ENCODE measurements around the gene PNPLA1. TPM values are rescaled to one million over a fixed set of nuclear protein-coding genes. Genes with fewer than 3 reads are reported as not detected.
A peak's percentile ranks its signal among the peaks of the same experiment; 100 is the strongest.

The PNPLA1 gene
- total RNA-seq, result under 1 TPM; 0.43 to 0.53 TPM
- long read RNA-seq, partial matches to known transcripts, result 0 of 1 reads
- long read RNA-seq, other reads (novel, unspliced or antisense), result 1 of 1 reads

DNA sequence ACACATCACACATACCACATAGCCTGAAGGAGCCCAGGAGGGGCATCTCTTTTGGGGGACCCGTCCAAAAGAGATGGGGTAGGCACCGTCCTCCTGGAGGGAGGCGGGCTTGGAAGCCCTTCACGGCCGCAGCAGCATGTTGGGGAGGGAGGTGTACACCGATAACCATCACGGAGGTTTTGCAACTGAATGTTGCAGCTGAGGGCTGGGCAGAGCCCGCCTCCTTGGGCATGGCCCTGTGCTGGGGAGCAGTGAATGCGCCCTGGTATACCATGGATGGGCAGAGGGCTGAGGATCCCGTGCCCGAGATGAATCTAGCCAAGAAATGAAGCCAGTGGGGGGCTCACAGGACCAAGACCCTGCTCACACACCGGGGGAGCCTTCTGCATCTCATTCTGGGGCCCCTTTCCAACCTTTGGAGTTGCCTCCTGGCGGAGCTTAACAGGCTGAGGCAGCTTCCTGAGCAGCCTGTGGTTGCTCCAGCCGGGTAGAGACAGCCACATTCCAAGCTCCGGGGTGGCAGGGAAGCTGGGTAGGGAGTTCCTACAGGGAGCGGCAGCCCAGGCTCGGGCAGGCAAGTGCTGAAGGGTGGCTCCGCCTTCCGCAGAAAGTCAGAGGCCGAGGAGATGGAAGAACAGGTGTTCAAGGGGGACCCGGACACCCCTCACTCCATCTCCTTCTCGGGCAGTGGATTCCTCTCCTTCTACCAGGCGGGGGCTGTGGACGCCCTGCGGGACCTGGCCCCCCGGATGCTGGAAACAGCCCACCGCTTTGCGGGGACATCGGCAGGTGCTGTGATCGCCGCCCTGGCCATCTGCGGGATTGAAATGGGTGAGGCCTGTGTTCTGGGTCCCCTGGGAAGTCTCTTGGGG lies at the start of gene PNPLA1:
PNPLA1 (plus strand) TSS at position 227 of the 872 bp plus-strand sequence; CDS start at position 627, 400 bp downstream.
- intact Hi-C loops (cut with DNase I, micrococcal nuclease), result no loop called here
- ATAC-seq (no peak), DNase-seq (no peak)

DNA sequence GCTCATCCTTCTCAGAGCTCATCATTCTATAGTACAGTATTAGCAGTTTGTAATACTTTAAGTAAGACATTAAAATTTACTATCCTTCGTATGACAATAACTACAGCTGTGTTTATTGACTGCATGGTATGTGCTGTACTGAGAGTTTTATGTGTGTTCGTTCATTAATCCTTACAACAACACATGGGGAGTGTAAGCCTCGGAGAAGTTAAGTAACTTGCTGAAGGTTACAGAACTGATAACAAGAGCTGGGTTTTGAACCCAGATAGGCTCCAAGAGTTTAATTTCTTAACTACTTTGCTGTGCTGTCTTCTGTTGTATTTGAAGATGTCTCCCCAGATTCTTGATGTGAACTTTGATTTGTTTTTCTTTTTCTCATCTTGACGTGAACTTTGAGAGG lies 49.6 kb upstream of the PNPLA1 start:
- no peak for ATAC-seq
- intact Hi-C loops (cut with DNase I, micrococcal nuclease), result no loop called here
- DNase-seq, result no peak

- ATAC-seq, result no peak
- no peak for DNase-seq
- intact Hi-C loops (cut with DNase I, micrococcal nuclease), result no loop called here
Observed at GRCh38 chr6:36221674-36222073, 48.2 kb upstream of the PNPLA1 start.

DNA sequence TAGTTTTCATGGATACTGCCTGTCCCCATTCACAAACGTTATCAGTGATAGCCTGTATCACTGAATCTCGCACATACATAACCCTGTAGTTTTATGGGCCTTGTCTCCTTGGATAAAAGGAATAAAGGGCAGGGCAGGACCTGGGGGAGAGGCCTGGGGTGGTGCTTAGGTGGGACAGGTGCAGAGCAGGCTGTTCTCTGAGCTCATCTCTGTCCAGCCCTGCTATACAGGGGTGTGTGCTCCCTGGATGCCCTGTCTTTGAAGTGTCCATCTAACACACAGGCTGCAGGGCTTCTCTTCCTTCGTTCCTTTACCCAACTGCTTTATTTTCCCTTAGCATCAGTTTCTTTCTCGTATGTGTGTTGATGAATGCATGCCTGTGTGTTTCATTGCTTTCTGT lies 46.9 kb upstream of the PNPLA1 start:
- intact Hi-C loops (cut with DNase I, micrococcal nuclease), result no loop called here
- peak; percentile 82 for ATAC-seq
- peak; percentile 54 to 81 for DNase-seq

- ATAC-seq (no peak), DNase-seq (no peak)
- intact Hi-C loops (cut with DNase I, micrococcal nuclease), result no loop called here
Observed at GRCh38 chr6:36223706-36224105, 46.2 kb upstream of the PNPLA1 start.

- DNase-seq (no peak), ATAC-seq (no peak)
- intact Hi-C loops (cut with DNase I, micrococcal nuclease), result no loop called here
Observed at GRCh38 chr6:36224918-36225461, 44.9 kb upstream of the PNPLA1 start.

GRCh38 chr6:36226438-36227047 lies 43.3 kb upstream of the PNPLA1 start:
- DNase-seq (no peak), ATAC-seq (no peak)
- intact Hi-C loops (cut with DNase I, micrococcal nuclease), result no loop called here

DNA sequence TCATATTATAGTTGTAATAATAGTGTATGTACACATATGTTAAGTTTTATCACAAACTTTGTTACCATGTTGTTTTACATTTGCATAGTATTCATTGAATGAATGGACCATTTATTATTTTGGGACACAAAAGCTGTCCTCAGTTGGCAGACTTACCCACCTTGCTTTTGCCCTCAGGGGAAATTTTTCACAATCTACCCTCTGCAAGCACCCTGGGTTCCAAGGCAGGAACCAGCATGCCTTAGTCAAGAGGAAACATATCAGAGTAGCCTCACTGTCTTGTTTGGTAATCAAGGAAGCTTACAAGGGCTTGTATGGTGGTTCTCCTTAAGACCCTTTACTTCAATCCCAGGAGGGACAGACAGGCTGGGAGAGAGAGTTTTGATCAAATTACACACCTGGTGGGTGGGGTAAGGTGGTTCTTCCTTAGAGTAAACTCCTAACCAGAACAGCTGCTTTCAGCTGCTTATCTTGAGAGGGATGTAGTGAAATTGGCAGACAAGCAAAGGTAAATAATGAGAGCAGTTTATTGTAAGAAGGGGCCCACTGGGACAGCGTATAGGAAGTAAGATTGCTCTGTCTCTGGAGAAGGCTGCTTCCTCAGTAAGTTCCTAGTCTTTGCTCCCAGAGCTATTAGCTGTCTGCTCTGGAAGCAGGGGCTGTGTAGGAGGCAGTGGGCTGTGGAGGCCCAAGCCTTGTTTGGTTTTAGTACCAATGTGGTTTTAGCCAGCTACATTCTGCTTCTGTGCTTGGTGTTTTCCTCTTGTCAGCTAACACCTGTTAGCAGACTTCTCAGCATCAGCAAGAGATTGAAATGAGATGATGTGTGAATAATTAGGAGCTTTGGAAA lies 42.3 kb upstream of the PNPLA1 start:
- intact Hi-C loops (cut with DNase I, micrococcal nuclease), result no loop called here
- ATAC-seq, result peak; percentile 79
- DNase-seq, result no peak

GRCh38 chr6:36229223-36229622 lies 40.6 kb upstream of the PNPLA1 start:
- intact Hi-C loops (cut with DNase I, micrococcal nuclease), result no loop called here
- ATAC-seq (no peak), DNase-seq (no peak)

GRCh38 chr6:36230371-36230770 lies 39.5 kb upstream of the PNPLA1 start:
- DNase-seq (no peak), ATAC-seq (no peak)
- intact Hi-C loops (cut with DNase I, micrococcal nuclease), result no loop called here

DNA sequence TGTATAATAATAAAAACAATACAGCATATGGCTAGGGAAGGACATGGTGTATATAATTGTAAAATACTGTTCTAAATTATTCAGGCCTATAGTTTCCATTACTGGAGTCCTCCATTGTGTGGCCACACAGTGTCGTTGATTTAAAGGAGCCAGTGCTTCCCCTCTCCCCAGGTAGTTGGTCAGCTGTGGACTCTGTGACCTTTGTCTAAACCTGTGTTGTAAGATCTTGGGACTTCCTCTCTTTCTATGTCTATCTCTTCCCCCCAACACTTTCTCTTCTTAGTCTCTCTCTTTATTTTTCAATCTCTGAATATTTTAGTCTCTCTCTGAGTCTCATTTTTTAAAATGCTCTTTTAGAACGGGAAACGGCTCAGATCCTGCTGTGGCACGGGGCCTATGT lies 37.7 kb upstream of the PNPLA1 start:
- intact Hi-C loops (cut with DNase I, micrococcal nuclease), result no loop called here
- ATAC-seq (no peak), DNase-seq (no peak)

DNA sequence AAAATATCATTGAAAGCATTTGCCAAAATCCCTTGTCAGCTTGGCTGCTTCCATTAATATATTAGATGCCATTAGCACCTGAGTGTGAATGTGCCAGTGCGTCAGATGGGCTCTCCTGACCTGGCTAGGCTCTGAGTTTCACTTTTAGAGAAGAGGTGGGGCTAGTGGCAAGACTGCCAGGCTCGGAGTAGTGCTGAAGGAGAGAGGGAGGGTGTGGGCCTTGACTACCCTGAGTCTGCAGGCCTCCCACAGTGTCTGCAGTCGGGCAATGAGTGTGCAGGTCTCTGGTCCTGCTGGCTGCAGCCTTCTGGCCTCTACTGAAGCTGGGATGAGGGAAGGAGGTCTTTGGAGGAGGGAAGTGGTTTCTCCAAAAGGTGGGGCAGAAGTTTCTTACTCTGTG lies 34.6 kb upstream of the PNPLA1 start:
- intact Hi-C loops (cut with DNase I, micrococcal nuclease), result no loop called here
- DNase-seq, result peak in 1 of 2 donors; percentile 44
- ATAC-seq, result peak; percentile 87

DNA sequence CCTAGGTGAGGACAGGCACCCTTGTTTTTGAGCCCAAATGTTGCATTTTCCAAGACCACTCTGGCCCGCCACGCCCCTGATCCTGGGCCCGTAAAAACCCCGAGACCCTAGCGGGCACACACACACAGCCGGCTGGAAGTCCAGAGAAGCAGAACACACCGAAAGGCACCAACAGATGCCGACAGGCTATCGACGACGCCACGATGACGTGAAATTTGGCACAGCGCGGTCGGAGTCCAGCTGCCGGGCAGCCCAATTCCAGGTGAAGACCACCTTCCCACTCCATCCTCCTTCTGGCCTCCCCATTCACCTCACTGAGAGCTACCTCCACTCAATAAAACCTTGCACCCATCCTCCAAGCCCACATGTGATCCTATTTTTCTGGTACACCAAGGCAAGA lies 34.0 kb upstream of the PNPLA1 start:
- intact Hi-C loops (cut with DNase I, micrococcal nuclease), result no loop called here
- ATAC-seq (no peak), DNase-seq (no peak)

DNA sequence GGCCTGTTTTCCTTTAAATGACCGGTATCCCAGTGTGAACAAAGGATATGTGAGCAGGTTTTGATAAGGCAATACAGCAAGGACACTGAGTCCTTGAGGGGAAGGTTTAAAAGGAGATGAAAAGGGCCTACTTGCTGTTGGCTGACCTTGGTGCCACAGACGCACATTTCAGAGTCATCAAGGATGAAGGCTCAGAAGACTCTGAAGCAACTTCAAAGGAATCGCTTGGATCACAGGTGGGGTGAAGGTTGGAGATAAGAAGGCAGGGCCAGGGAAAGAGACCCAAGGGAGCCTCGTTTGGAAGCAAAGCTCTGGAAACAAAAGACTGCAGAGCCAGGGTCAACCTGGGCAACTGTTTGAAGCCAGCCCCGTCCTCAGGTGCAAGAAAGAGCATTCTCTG lies 30.1 kb upstream of the PNPLA1 start:
- ATAC-seq (no peak), DNase-seq (no peak)
- intact Hi-C loops (cut with DNase I, micrococcal nuclease), result no loop called here

GRCh38 chr6:36241728-36242127 lies 28.1 kb upstream of the PNPLA1 start:
- intact Hi-C loops (cut with DNase I, micrococcal nuclease), result no loop called here
- DNase-seq (no peak), ATAC-seq (no peak)

- DNase-seq, result no peak
- no peak for ATAC-seq
- intact Hi-C loops (cut with DNase I, micrococcal nuclease), result no loop called here
Observed at GRCh38 chr6:36242161-36242560, 27.7 kb upstream of the PNPLA1 start.

- intact Hi-C loops (cut with DNase I, micrococcal nuclease), result no loop called here
- no peak for DNase-seq
- no peak for ATAC-seq
Observed at GRCh38 chr6:36242626-36243025, 27.2 kb upstream of the PNPLA1 start.

GRCh38 chr6:36243562-36244212 lies 26.2 kb upstream of the PNPLA1 start:
- ATAC-seq (no peak), DNase-seq (no peak)

More at GRCh38 chr6:36243562-36244212, 26.2 kb upstream of the PNPLA1 start:
- intact Hi-C loops (cut with DNase I, micrococcal nuclease), result no loop called here

Data from left colon (tissue), 2 donors.